ENCODE measurements around the gene ARHGAP26.

The ARHGAP26 gene

DNA sequence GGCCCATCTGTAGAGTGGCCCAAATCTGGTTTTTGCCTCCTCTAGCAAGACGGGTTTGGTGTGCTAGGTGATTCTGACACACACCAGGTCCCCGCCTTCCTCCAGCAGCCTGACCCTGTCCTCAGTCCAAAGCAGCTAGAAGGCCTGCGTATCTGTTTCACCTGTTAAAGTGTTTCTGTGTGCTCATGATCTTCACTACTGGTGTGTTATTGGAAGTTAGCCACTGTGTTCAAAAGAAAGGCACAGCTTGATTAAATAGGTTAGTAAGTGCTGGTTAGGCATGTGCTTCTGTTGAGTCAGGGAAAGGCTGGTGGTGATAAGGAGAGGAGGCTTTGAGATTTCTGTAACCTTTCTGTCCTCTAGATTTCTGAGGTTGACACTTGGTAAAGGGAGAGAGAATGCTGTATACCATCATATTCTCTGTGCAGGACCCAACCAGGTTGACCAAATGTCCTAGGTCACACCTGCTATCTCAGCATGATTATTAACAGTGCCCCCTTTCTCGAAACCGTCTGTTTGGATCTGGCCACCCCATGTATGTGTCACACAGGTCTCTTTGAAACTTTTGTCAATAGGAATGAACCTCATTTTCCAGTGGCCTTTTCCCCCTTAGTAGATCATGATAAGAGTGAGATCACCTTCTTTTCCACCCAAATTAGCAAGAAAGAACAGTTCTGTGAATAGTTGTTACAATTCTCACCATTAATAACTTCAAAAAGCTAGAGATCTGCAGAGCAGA is 58.8 kb downstream of the ARHGAP26 start:
- no peak for DNase-seq (ENCODE audit: low read depth, low spot score)

GRCh38 chr5:142829801-142830220 is 59.6 kb downstream of the ARHGAP26 start:
- no peak for DNase-seq (ENCODE audit: low read depth, low spot score)

GRCh38 chr5:142830241-142831008 is 60.2 kb downstream of the ARHGAP26 start:
- no peak for DNase-seq (ENCODE audit: low read depth, low spot score)

DNA sequence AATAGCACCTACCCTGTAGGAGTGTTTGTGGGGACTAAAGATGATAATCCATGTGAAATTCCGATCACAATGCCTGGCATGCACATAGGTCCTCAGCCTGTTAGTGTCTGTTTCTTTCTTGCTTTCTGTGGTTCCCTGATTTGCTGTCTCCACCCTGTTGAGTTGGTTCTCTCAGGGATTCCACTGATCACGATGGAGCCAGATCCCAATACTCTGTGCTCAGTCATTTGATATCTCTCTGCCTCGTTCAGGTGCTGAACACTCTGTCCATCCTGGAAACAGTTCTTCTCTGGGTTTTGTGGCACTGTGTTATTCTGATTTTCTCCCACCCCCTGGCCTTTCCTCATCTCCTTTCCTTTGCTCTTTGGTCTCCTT is 60.8 kb downstream of the ARHGAP26 start:
- no peak for DNase-seq (ENCODE audit: low read depth, low spot score)

DNA sequence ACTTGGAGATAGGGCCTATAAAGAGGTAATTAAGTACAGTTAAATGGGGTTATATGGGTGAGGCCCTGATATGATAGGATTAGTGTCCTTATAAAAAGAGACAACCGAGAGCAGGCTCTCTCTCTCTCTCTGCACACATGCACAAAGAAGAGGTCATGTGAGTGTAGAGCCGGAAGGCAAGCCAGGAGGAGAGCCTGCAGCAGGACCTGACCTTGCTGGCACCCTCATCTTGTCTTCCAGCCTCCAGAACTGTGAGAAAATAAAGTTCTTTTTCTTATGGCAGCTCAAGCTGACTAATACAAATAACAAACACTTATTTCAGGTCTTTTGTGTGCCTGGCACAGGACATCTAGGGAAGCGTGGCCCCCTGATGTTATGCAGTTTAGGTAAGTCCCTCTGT is 62.1 kb downstream of the ARHGAP26 start:
- DNase-seq (ENCODE audit: low read depth, low spot score): no peak

GRCh38 chr5:142833517-142834449 is 63.6 kb downstream of the ARHGAP26 start:
- DNase-seq (ENCODE audit: low read depth, low spot score): no peak

- no peak for DNase-seq (ENCODE audit: low read depth, low spot score)
These were observed 64.3 kb downstream of the ARHGAP26 start for GRCh38 chr5:142834504-142834903.

GRCh38 chr5:142835540-142835939 is 65.4 kb downstream of the ARHGAP26 start:
- no peak for DNase-seq (ENCODE audit: low read depth, low spot score)

DNA sequence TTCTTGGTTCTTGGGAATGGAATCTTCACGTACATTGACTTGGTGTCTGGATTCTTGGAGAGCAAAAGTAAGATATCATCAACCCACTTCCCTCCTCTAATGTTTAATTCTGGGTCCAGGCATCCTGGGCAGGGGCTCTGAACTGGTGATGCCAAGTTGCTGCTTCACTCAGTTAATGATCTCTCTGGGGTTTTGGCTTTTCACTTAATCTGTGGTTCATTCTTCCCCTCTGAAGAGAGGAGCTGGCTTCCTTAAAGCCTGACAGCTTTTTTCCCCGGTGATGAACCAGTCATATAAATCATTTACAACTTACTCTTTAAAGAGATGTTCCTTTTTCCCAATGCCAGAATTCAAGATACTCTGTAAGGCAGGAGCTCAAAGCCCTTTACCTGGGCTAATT is 65.9 kb downstream of the ARHGAP26 start:
- no peak for DNase-seq (ENCODE audit: low read depth, low spot score)

DNA sequence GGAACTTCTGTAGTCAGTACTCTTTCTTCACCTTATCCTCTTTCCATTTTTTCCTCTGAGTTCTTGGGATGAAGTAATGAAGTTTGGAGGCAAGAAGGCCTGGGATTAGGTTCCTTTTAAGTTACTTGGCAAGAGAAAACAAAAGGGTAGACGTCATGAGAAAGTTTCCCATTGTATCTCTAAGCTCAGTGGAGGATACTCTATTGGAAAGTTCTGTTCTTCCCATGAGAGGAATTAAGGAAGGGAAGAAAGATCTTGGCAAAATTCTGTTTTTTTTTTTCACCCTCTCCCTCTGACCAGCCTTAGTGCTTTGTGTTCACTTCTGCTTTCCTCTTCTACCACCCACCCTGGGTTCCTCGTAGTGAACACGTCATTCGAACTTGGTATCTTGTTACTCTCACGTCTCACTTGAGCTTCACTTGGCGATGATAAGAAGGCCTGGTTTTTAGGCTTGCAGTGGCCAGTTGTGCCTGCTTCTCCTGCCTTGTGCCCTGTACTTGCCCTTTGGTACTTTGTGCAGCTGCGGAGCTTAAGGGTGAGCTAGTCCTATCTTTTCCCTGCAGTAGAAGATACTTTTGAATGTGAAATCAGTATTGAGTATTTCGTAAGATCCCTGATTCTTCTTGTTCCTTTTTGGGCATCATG is 67.0 kb downstream of the ARHGAP26 start:
- no peak for DNase-seq (ENCODE audit: low read depth, low spot score)

GRCh38 chr5:142838845-142839244 is 68.7 kb downstream of the ARHGAP26 start:
- DNase-seq (ENCODE audit: low read depth, low spot score): no peak

DNA sequence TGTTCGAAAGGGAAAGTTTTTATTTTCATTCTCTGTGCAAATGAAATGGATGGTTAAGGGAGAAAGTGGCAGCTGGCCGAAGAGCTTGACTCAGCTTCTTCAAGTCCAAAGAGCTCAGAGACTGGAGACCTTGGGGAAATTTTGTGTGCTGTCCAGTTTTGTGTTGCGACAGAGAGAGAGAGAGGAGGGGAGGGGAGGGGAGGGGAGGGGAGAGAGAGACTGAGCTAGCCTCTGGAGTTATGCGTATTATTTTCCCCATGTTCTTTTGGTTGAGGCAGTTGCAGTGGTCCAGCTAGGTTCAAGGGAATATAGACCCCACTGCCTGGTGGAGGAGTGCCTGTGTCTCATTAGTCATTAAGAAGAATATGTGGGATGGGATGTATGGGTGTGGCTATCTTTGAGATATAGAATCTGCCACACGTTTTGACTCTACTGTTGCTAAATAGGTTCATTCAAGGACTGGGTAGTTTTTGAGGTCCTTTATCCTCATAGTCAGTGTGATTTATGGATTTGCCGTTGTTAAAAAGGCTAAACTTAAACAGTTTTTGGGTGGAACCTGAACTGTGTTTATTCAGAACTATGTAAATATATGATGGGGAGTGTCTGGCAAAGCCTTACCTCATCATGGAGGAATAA is 69.7 kb downstream of the ARHGAP26 start:
- DNase-seq (ENCODE audit: low read depth, low spot score): no peak

DNA sequence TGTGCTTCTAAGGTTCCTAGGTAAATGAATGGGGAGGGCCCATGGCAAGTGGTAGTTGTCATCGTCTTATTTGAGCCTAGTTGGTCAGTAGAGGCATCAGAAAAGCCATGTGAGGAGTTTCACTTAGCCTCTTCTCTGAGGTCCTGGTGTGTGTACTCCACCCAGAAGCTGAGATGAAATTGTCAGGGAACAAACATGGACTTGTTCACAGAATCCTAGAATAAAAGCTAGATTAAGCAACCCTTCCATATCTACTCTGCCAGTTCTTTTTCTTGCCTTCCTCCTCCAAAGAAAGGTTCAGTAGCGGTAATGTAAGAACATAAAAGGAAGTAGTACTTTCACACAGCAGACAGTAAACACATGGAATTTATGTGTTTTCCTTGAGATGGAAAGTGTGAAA is 70.4 kb downstream of the ARHGAP26 start:
- no peak for DNase-seq (ENCODE audit: low read depth, low spot score)

GRCh38 chr5:142841511-142842265 is 71.5 kb downstream of the ARHGAP26 start:
- DNase-seq (ENCODE audit: low read depth, low spot score): no peak

DNA sequence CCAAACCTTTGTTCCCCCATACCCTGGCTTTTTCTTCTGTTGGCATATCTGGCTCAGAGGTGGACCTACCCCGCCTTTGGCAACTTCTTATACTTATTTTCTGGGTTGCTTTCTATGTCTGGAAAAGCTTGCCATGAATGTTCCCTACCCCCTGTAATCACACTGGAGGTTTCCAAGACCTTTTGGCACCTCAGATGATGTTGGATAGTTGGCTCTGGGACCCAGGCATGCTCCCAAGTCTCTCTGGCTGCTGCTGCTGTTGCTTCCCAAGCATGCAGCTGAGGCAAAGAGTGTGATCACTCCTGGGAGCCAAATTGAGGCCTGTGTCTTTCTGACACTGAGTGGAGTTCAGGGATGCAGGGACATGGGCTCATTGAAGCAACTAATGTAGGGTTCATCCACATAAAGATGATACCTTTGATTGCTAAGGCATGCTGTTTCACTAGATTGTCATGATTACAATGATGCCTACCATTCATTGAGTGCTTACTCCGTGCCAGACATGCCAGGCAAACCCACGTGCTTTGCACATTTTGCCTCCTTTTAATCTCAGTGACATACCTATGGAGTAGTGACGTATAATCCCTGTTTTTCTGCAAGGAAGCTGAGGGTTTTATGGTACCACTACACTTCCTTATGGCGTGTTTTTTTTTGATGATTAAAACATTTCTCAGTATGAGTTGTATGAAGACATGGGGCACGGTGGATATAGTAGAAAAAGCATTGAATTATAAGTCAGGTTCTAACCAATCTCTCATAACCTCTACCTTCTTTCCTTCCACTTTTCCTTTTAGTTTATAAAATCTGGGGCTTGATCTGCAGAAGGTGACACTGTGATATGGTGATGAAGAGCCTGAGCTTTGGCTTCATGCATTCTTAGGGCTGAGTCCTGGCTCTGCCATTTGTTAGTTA is 73.1 kb downstream of the ARHGAP26 start:
- no peak for DNase-seq (ENCODE audit: low read depth, low spot score)

DNA sequence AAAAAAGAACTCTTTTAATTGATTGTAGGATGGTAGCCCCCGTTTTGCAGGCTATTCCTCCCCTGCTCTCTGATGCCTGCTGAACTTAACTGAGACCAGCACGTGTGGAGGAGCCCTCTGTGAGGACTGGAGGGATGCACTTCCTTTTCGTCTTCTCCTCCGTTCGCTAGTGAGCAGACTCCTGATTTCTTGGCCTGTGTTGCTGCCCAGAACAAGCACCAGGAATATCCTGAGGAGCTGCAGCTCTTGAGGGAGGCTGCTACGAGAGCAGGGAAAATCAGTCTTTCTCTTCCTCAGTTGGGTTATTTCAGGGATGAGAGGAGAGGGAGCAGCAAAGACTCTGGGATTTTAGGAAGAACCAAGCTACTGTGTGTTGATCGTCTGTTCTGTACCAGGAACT is 74.7 kb downstream of the ARHGAP26 start:
- DNase-seq (ENCODE audit: low read depth, low spot score): no peak

DNA sequence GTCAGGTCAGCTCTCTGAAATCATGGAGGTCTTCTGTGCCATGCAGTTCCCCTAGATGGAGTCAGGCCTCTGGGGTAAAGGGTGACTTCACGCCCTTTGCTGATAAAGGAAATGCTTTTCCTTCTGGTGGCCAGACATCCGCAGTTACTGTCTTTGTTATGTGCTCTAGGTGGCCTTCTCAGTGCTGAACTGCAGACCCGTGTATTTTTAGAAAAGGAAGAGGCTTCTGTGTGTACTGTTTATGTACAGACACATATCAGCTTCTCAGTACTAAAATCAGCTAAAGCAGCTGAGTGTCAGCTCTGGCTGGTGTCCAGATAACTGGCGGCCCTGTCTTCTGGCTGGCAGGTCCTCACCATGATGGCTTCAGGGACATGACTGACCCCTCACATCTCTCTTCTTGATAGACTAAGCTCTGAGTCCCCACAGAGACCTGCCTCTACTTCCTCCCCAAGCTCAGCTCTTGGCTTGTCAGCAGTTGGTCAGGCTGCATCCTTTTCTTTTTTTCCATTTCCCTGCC is 75.3 kb downstream of the ARHGAP26 start:
- no peak for DNase-seq (ENCODE audit: low read depth, low spot score)

- DNase-seq (ENCODE audit: low read depth, low spot score): no peak
These were observed 75.8 kb downstream of the ARHGAP26 start for GRCh38 chr5:142845954-142846398.

GRCh38 chr5:142846406-142846805 is 76.2 kb downstream of the ARHGAP26 start:
- no peak for DNase-seq (ENCODE audit: low read depth, low spot score)
